ENCODE data around the gene C12orf43.

- TF ChIP-seq EZH2 (IDR thresholded peaks at IDR 0.05; ENCODE audit: low read depth): no peak
- TF ChIP-seq CTCF (conservative IDR thresholded peaks at IDR 0.05): no peak
Observed at GRCh38 chr12:121034616-121035305, 18.5 kb upstream of the C12orf43 start.
